Frontal cortex (tissue), 4 donors: ENCODE results near the gene MOV10L1. TPM values are rescaled to one million over a fixed set of nuclear protein-coding genes. Genes with fewer than 3 reads are reported as not detected.
A peak's percentile ranks its signal among the peaks of the same experiment; 100 is the strongest.

ENCODE experiments used
- DNase-seq, 2 donors: peaks; one replicate each; pipeline ENCODE4 v3.0.0; 2012; ENCODE audit warnings: low spot score in 2 of 2
- FAIRE-seq: peaks from 2 replicates; lab custom pipeline; 2012; peaks lifted over from hg19 to GRCh38; lab: Jason Lieb, UNC
- total RNA-seq: library from RNA; depleted of rRNA; stranded (reverse); fragments of >200 nt; gene quantifications from one replicate; pipeline ENCODE4 v1.2.3, GENCODE V29; 2014
- donor health status: control.
- donor health status: control.
- donor health status: control.

The MOV10L1 gene
- total RNA-seq, result 3.3 TPM

- peak; percentile 62 to 74 for DNase-seq
- FAIRE-seq, result no peak
Observed at GRCh38 chr22:50089682-50090411, at the start of gene MOV10L1. MOV10L1 (plus strand) TSS chr22:50090006; CDS start chr22:50090089, 83 bp downstream.

- FAIRE-seq (no peak), DNase-seq (no peak)
Observed at GRCh38 chr22:50040717-50041116, 49.1 kb upstream of the MOV10L1 start.

- no peak for FAIRE-seq
Observed at GRCh38 chr22:50041361-50042065, 48.3 kb upstream of the MOV10L1 start.

GRCh38 chr22:50044485-50045118 is 45.2 kb upstream of the MOV10L1 start:
- no peak for DNase-seq

More at GRCh38 chr22:50041361-50042065, 48.3 kb upstream of the MOV10L1 start:
- DNase-seq, result no peak

GRCh38 chr22:50045211-50046018 is 44.4 kb upstream of the MOV10L1 start:
- no peak for DNase-seq
- no peak for FAIRE-seq

More at GRCh38 chr22:50044485-50045118, 45.2 kb upstream of the MOV10L1 start:
- FAIRE-seq, result no peak

- DNase-seq (no peak), FAIRE-seq (no peak)
Observed at GRCh38 chr22:50046019-50046415, 43.8 kb upstream of the MOV10L1 start.

GRCh38 chr22:50046481-50047245 is 43.1 kb upstream of the MOV10L1 start:
- no peak for FAIRE-seq
- DNase-seq, result no peak

- FAIRE-seq (no peak), DNase-seq (no peak)
Observed at GRCh38 chr22:50047346-50047745, 42.5 kb upstream of the MOV10L1 start.

GRCh38 chr22:50048061-50048765 is 41.6 kb upstream of the MOV10L1 start:
- FAIRE-seq (no peak), DNase-seq (no peak)

- DNase-seq (no peak), FAIRE-seq (no peak)
Observed at GRCh38 chr22:50048836-50049235, 41.0 kb upstream of the MOV10L1 start.

- DNase-seq, result no peak
- FAIRE-seq, result no peak
Observed at GRCh38 chr22:50049299-50050195, 40.3 kb upstream of the MOV10L1 start.

- no peak for DNase-seq
- FAIRE-seq, result no peak
Observed at GRCh38 chr22:50051930-50052329, 37.9 kb upstream of the MOV10L1 start.

- FAIRE-seq (no peak), DNase-seq (no peak)
Observed at GRCh38 chr22:50053861-50054260, 35.9 kb upstream of the MOV10L1 start.

GRCh38 chr22:50056214-50056972 is 33.4 kb upstream of the MOV10L1 start:
- no peak for FAIRE-seq
- no peak for DNase-seq

GRCh38 chr22:50057278-50058060 is 32.3 kb upstream of the MOV10L1 start:
- FAIRE-seq (no peak), DNase-seq (no peak)
